Cardiac fibroblast (primary cell): ENCODE results near the gene TCEANC.
"Not testable (repeated sequence)": the region's sequence is repeated elsewhere in the genome, so short reads cannot be mapped to it uniquely, and the experiment has no call there.

Source experiments
- DNase-seq, 2 donors: peaks; one replicate each; pipeline versions ENCODE4 v3.0.0 to v3.0.0-alpha.2; 2010; ENCODE audit warnings: low read depth in 2 of 2
- H3K4me3 ChIP-seq, 2 donors: replicated peaks in 1 of 2; 1 replicate in 1 of 2; 2 replicates in 1 of 2; pipeline ENCODE4 v1.5.1; 2011; ENCODE audit warnings: low read depth in 2 of 2, low read length in 2 of 2, mild to moderate bottlenecking in 2 of 2, moderate library complexity in 1 of 2
- TF ChIP-seq, protein P1 (sequence below): IDR thresholded peaks from one replicate; pipeline ENCODE4 v1.5.1; 2011; ENCODE audit warnings: low read depth, mild to moderate bottlenecking, low read length, inconsistent platforms

The TCEANC gene

GRCh38 chrX:13622401-13622964 lies 30.5 kb upstream of the TCEANC start:
- DNase-seq, result peak in 1 of 2 donors; percentile 22
- H3K4me3 ChIP-seq, result no peak overlapping the region
- TF ChIP-seq, protein P1, sequence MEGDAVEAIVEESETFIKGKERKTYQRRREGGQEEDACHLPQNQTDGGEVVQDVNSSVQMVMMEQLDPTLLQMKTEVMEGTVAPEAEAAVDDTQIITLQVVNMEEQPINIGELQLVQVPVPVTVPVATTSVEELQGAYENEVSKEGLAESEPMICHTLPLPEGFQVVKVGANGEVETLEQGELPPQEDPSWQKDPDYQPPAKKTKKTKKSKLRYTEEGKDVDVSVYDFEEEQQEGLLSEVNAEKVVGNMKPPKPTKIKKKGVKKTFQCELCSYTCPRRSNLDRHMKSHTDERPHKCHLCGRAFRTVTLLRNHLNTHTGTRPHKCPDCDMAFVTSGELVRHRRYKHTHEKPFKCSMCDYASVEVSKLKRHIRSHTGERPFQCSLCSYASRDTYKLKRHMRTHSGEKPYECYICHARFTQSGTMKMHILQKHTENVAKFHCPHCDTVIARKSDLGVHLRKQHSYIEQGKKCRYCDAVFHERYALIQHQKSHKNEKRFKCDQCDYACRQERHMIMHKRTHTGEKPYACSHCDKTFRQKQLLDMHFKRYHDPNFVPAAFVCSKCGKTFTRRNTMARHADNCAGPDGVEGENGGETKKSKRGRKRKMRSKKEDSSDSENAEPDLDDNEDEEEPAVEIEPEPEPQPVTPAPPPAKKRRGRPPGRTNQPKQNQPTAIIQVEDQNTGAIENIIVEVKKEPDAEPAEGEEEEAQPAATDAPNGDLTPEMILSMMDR, result no peak

DNA sequence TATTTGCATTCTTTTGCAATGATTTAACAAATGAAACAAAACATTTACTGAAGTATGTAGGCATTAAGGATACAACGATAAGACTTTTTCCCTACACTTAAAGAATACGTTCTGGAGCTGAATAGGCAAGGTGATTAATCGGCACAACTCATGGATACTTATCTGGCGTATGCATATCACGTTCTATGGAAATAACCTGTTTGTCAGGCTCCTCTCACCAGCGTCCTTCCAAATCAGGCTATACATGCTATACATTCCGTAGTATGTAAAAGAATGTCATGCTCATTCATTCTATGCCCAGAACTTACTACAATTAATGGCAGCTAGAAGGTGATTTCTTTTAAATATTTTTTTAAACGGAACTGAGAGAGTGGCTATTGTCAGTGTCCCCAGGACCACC lies 25.6 kb upstream of the TCEANC start:
- no peak overlapping the region for H3K4me3 ChIP-seq
- DNase-seq, result no peak

GRCh38 chrX:13637224-13637623 lies 15.7 kb upstream of the TCEANC start:
- H3K4me3 ChIP-seq, DNase-seq: not testable (repeated sequence)

More for the DNA sequence above, 25.6 kb upstream of the TCEANC start:
- TF ChIP-seq, protein P1, result no peak

GRCh38 chrX:13638021-13638420 lies 14.9 kb upstream of the TCEANC start:
- DNase-seq, result no peak
- TF ChIP-seq, protein P1, result no peak
- no peak overlapping the region for H3K4me3 ChIP-seq

GRCh38 chrX:13638826-13639225 lies 14.1 kb upstream of the TCEANC start:
- no peak for DNase-seq

GRCh38 chrX:13641684-13642083 lies 11.3 kb upstream of the TCEANC start:
- DNase-seq, H3K4me3 ChIP-seq: not testable (repeated sequence)

More at GRCh38 chrX:13638826-13639225, 14.1 kb upstream of the TCEANC start:
- TF ChIP-seq, protein P1, result no peak
- H3K4me3 ChIP-seq, result no peak overlapping the region

DNA sequence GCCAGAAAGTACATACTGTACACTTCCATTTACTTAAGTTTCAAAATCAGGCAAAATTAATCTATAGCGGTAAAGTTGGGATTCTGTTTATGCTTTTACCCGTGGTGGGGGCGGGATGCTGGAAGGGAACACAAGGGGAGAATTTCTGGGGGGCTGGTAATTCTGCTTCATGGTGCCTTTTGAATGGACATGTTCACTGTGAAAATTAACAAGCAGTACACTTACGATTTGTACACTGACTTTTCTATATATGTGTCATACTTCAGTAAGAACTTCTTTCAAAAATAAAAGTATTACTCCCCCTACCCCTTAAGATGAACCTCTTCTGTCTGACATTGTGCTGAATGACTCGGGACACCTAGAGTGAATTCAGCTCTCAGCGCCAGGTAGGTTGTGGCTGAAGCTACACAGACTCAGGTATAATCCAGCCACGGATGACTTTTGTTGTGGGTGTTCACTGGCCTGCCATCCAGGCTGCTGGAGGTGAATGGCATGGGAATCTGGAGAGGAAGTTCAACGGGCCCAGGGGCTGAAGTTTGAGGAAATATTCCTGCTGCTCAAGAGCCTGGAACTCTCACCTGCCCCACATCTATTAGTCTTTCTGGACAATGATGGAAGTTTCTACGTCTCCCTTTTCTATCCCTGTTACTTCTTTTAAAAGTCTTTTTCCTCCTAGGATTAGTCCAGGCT lies 7.3 kb upstream of the TCEANC start:
- H3K4me3 ChIP-seq, result no peak overlapping the region
- TF ChIP-seq, protein P1, result no peak
- DNase-seq, result no peak

GRCh38 chrX:13646154-13646549 lies 6.8 kb upstream of the TCEANC start:
- peak; percentile 72 to 73 for DNase-seq

More at GRCh38 chrX:13646154-13646549, 6.8 kb upstream of the TCEANC start:
- TF ChIP-seq, protein P1, result peak; percentile 67
- no peak overlapping the region for H3K4me3 ChIP-seq
